ENCODE data around the gene PABPC1L.

Gene PABPC1L

DNA sequence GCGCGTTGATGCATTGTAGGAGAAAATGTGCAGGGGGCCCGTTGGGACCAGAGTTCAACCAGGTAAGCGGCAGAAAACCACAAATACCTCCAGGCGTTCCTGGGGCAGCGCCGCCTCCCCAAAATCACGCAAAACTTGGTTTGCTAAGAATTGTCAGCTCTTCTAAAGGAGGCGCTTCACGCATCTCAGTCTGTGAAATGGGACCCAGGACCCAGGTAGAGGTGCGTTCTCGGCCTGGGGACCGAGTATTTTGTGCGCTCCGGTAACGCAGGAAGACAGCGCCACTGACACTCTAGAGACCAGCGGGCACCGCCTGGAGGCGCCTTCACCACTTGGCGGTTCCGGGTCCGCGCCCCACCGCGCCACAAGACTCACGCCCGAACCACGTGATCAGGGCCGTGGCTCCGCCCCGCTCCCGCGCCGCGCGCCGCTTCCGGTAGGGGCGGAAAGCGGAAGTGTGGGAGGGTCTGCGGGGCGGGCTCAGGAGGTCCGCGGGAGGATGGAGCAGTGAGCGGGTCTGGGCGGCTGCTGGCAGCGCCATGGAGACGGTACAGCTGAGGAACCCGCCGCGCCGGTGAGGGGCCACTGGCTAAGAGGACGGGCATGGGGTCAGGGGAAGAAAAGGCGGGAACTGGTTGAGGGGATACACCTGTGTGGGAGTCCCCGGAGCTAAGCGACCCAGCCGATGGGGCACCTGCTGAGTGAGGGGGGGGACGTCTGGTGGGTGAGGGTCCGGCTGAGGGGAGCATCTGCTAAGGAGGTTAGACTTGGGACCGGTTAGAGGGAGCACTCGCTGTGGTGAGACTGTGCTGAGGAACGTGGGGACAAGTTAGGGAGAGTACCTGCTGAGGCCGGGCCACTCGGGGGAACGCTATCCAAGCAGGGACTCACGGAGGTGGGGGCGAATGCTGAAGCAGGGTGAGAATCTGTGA lies 56.4 kb downstream of the PABPC1L start, which contains the start of gene STK4 (continued):
- TF ChIP-seq, protein P1, sequence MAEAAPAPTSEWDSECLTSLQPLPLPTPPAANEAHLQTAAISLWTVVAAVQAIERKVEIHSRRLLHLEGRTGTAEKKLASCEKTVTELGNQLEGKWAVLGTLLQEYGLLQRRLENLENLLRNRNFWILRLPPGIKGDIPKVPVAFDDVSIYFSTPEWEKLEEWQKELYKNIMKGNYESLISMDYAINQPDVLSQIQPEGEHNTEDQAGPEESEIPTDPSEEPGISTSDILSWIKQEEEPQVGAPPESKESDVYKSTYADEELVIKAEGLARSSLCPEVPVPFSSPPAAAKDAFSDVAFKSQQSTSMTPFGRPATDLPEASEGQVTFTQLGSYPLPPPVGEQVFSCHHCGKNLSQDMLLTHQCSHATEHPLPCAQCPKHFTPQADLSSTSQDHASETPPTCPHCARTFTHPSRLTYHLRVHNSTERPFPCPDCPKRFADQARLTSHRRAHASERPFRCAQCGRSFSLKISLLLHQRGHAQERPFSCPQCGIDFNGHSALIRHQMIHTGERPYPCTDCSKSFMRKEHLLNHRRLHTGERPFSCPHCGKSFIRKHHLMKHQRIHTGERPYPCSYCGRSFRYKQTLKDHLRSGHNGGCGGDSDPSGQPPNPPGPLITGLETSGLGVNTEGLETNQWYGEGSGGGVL (tag by site-specific recombination; IDR thresholded peaks at IDR 0.05): peak; percentile 72
- TF ChIP-seq ZNF664 (tag by site-specific recombination; IDR thresholded peaks at IDR 0.05) (no peak), SETDB1 (IDR thresholded peaks at IDR 0.05; ENCODE audit: insufficient read length, low read length) (no peak), ZNF501 (tag by site-specific recombination; IDR thresholded peaks at IDR 0.05) (no peak), WT1 (tag by site-specific recombination; IDR thresholded peaks at IDR 0.05) (peak; percentile 26), ZNF610 (tag by site-specific recombination; IDR thresholded peaks at IDR 0.05; ENCODE audit: borderline replicate concordance) (peak; percentile 53; the same call in 1 of the 2 replicates), ZNF416 (tag by site-specific recombination; IDR thresholded peaks at IDR 0.05) (0 out of 2 replicates have a peak, but pooled peaks have one; percentile 22), KLF16 (tag by site-specific recombination; IDR thresholded peaks at IDR 0.05) (peak; percentile 77), KLF7 (tag by site-specific recombination; IDR thresholded peaks at IDR 0.05; ENCODE audit: borderline replicate concordance) (peak; percentile 60; the same call in 1 of the 2 replicates), ZFP37 (tag by site-specific recombination; IDR thresholded peaks at IDR 0.05) (peak; percentile 76; the same call in 1 of the 2 replicates), ZNF433 (tag by site-specific recombination; IDR thresholded peaks at IDR 0.05; ENCODE audit: low read depth) (no peak), ZNF341 (tag by site-specific recombination; IDR thresholded peaks at IDR 0.05; ENCODE audit: low read depth) (peak; percentile 98)
- TF ChIP-seq, protein P2, sequence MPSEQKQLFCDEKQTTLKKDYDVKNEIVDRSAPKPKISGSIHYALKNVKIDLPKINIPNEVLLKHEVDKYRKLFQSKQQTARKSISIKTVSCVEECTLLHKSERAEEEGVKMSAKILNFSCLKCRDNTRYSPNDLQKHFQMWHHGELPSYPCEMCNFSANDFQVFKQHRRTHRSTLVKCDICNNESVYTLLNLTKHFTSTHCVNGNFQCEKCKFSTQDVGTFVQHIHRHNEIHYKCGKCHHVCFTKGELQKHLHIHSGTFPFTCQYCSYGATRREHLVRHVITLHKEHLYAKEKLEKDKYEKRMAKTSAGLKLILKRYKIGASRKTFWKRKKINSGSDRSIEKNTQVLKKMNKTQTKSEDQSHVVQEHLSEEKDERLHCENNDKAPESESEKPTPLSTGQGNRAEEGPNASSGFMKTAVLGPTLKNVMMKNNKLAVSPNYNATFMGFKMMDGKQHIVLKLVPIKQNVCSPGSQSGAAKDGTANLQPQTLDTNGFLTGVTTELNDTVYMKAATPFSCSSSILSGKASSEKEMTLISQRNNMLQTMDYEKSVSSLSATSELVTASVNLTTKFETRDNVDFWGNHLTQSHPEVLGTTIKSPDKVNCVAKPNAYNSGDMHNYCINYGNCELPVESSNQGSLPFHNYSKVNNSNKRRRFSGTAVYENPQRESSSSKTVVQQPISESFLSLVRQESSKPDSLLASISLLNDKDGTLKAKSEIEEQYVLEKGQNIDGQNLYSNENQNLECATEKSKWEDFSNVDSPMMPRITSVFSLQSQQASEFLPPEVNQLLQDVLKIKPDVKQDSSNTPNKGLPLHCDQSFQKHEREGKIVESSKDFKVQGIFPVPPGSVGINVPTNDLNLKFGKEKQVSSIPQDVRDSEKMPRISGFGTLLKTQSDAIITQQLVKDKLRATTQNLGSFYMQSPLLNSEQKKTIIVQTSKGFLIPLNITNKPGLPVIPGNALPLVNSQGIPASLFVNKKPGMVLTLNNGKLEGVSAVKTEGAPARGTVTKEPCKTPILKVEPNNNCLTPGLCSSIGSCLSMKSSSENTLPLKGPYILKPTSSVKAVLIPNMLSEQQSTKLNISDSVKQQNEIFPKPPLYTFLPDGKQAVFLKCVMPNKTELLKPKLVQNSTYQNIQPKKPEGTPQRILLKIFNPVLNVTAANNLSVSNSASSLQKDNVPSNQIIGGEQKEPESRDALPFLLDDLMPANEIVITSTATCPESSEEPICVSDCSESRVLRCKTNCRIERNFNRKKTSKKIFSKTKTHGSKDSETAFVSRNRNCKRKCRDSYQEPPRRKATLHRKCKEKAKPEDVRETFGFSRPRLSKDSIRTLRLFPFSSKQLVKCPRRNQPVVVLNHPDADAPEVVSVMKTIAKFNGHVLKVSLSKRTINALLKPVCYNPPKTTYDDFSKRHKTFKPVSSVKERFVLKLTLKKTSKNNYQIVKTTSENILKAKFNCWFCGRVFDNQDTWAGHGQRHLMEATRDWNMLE (tag by site-specific recombination; conservative IDR thresholded peaks at IDR 0.05; ENCODE audit: low read depth): peak; percentile 61; the same call in 1 of the 2 replicates
- TF ChIP-seq, protein P3, sequence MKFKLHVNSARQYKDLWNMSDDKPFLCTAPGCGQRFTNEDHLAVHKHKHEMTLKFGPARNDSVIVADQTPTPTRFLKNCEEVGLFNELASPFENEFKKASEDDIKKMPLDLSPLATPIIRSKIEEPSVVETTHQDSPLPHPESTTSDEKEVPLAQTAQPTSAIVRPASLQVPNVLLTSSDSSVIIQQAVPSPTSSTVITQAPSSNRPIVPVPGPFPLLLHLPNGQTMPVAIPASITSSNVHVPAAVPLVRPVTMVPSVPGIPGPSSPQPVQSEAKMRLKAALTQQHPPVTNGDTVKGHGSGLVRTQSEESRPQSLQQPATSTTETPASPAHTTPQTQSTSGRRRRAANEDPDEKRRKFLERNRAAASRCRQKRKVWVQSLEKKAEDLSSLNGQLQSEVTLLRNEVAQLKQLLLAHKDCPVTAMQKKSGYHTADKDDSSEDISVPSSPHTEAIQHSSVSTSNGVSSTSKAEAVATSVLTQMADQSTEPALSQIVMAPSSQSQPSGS (tag by site-specific recombination; IDR thresholded peaks at IDR 0.05; ENCODE audit: low read depth): no peak
- TF ChIP-seq, protein P4, sequence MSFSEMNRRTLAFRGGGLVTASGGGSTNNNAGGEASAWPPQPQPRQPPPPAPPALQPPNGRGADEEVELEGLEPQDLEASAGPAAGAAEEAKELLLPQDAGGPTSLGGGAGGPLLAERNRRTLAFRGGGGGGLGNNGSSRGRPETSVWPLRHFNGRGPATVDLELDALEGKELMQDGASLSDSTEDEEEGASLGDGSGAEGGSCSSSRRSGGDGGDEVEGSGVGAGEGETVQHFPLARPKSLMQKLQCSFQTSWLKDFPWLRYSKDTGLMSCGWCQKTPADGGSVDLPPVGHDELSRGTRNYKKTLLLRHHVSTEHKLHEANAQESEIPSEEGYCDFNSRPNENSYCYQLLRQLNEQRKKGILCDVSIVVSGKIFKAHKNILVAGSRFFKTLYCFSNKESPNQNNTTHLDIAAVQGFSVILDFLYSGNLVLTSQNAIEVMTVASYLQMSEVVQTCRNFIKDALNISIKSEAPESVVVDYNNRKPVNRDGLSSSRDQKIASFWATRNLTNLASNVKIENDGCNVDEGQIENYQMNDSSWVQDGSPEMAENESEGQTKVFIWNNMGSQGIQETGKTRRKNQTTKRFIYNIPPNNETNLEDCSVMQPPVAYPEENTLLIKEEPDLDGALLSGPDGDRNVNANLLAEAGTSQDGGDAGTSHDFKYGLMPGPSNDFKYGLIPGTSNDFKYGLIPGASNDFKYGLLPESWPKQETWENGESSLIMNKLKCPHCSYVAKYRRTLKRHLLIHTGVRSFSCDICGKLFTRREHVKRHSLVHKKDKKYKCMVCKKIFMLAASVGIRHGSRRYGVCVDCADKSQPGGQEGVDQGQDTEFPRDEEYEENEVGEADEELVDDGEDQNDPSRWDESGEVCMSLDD (tag by site-specific recombination; IDR thresholded peaks at IDR 0.05): peak; percentile 20; the same call in 1 of the 2 replicates
- TF ChIP-seq, protein P5, sequence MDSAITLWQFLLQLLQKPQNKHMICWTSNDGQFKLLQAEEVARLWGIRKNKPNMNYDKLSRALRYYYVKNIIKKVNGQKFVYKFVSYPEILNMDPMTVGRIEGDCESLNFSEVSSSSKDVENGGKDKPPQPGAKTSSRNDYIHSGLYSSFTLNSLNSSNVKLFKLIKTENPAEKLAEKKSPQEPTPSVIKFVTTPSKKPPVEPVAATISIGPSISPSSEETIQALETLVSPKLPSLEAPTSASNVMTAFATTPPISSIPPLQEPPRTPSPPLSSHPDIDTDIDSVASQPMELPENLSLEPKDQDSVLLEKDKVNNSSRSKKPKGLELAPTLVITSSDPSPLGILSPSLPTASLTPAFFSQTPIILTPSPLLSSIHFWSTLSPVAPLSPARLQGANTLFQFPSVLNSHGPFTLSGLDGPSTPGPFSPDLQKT (IDR thresholded peaks at IDR 0.05; ENCODE audit: borderline replicate concordance, low read depth, low read length): peak; percentile 74; the same call in 1 of the 2 replicates
- TF ChIP-seq, protein P6, sequence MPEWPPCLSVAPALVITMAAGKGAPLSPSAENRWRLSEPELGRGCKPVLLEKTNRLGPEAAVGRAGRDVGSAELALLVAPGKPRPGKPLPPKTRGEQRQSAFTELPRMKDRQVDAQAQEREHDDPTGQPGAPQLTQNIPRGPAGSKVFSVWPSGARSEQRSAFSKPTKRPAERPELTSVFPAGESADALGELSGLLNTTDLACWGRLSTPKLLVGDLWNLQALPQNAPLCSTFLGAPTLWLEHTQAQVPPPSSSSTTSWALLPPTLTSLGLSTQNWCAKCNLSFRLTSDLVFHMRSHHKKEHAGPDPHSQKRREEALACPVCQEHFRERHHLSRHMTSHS (tag by site-specific recombination; IDR thresholded peaks at IDR 0.05): no peak
- TF ChIP-seq, protein P7, sequence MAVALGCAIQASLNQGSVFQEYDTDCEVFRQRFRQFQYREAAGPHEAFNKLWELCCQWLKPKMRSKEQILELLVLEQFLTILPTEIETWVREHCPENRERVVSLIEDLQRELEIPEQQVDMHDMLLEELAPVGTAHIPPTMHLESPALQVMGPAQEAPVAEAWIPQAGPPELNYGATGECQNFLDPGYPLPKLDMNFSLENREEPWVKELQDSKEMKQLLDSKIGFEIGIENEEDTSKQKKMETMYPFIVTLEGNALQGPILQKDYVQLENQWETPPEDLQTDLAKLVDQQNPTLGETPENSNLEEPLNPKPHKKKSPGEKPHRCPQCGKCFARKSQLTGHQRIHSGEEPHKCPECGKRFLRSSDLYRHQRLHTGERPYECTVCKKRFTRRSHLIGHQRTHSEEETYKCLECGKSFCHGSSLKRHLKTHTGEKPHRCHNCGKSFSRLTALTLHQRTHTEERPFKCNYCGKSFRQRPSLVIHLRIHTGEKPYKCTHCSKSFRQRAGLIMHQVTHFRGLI (tag by site-specific recombination; IDR thresholded peaks at IDR 0.05): peak; percentile 93
- TF ChIP-seq, protein P8, sequence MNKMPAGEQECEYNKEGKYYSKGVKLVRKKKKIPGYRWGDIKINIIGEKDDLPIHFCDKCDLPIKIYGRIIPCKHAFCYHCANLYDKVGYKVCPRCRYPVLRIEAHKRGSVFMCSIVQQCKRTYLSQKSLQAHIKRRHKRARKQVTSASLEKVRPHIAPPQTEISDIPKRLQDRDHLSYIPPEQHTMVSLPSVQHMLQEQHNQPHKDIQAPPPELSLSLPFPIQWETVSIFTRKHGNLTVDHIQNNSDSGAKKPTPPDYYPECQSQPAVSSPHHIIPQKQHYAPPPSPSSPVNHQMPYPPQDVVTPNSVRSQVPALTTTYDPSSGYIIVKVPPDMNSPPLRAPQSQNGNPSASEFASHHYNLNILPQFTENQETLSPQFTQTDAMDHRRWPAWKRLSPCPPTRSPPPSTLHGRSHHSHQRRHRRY (tag by site-specific recombination; IDR thresholded peaks at IDR 0.05): no peak
